HG03469 (cell line): ENCODE results near the gene CCDC137.
"Not testable (repeated sequence)": the region's sequence is repeated elsewhere in the genome, so short reads cannot be mapped to it uniquely, and the experiment has no call there.

ENCODE experiments used
- ATAC-seq: cut with Tn5 transposase; IDR thresholded peaks from one replicate; pipeline ENCODE4 v1.9.1; 2021; ENCODE audit warnings: mild to moderate bottlenecking, moderate library complexity, moderate number of reproducible peaks; ENCODE audit not compliant: unreplicated experiment

Gene CCDC137

DNA sequence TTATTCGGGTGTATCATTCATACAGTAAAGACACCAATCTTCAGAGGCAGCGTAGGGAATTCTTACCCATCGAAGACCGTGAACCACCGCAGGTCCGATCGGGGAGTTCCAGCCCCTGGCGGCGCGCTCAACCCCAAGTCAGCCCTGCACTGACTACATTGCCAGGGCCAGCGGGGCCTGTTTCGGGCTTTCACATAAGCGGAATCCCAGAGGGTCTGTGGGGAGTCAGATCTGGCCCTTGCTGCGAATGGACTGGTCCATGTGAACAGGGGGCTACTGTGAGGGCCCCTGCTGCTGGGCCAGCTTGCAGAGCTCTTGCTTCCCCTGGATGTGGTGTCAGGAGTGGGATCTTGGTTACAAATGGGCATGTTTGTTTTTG, 17.8 kb upstream of the CCDC137 start:
- ATAC-seq = no peak

DNA sequence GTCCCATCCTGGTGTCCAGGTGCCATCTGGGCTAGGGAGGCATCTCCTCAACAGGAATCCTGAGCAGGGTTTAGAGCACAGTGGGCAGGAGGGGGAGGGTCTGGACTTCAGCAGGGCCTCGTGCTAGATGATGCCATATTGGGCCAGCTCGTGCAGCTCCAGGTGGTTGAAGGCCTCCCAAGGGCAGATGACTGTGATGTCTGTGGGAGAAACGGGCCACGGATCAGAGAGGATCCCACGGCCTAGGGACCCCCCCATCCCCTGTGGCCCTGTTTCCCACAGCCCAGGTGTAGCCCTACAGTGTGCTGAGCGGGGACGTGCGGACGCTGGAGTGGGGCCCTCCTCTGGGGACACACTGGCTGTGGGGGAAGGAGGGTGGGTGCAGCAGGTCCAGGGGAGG, 15.6 kb upstream of the CCDC137 start:
- ATAC-seq = no peak

DNA sequence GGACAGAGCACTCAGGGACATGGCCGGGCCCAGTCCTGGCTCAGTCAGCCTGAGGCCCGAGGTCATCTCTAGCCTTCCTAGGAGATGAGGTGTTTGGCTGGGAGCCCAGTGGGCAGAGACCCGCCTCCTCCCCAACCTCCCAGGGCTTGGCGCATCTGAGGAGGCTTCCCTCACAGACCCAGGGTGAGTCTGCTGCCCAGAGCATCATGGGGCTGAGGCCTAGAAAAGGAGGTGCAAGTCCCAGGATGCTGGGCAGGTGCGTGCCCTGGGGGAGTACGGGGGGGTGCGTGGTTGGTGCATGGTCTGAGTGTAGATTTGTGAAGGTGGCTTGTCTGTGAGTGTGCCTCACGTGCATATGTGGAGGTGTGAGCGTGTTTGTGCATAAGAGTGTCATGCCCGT, 14.8 kb upstream of the CCDC137 start:
- no peak for ATAC-seq

DNA sequence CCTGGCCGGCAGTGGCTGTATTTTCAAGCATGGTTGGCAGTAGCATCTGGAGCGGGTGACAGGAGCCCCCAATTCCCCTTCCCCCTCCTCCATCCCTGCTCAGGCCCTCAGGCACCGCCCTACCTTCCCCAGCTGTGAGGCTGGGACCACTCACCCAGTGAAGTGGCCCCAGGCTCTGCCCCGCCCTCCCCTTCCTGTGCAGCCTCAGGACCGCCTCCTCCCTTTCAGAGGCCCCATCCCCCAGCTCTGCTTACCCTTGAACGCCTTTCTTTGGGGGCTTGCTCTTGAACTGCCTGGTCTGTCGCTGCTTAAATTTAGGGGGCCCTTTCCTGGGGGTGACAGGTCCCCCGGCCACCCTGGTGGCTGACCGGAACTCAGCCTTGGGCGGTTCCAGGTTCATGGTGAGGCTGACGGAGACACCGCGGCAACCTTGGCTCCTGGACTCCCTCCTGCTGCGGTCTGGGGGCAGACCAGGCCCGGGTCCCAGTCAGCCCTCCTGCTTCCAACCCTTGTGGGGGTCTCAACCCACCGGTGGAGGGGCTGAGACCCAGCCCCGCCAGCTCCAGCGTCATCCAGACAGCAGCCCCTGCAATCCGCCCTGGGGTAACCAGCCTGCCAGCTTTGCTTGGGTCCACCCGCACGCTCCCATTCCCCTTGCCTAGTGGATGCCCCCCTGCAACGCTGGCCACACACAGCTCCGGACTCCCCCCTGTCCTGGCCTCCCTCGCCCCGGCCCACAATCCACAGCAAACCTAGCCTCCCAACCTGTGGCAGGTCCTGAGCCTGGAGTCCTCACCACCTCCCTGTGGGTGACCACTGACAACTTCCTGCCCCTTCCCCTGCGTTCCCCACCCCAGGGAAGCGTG, 13.4 kb upstream of the CCDC137 start:
- no peak for ATAC-seq

DNA sequence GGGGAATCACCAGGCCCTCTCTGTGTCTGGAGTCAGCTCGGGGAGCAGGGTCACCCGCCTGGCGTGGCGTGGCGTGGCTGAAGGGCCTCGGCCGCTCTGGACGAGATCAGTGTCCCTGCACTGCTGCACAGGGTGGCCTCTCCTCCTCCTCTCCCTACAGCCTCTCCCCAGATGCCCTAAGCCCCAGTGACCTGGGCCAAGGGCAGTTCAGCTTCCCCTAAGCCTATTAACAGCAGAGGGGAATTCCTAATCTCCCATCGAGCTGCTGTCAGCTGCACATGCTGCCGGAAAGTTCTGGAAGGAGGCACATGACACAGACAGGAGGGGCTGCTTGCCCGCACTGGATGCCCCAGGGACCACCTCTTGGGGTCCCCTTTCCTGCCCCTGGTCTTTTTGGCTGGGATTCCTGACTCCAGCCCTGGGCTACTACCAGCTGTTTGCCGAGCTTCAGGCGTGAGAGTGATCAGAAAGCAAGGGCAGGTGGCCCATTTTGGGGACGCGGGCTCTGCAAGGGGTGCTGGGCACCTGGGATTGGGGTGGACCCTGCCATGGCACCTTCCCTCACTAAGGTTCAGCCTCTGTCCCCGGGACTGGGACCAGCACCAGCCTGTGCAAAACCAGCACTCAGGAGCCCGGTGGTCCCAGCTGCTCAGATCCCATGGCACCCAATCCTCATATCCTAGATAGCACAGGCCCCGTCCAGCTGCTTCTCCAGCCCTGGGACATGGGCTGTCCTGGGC, 11.0 kb upstream of the CCDC137 start:
- ATAC-seq = no peak

DNA sequence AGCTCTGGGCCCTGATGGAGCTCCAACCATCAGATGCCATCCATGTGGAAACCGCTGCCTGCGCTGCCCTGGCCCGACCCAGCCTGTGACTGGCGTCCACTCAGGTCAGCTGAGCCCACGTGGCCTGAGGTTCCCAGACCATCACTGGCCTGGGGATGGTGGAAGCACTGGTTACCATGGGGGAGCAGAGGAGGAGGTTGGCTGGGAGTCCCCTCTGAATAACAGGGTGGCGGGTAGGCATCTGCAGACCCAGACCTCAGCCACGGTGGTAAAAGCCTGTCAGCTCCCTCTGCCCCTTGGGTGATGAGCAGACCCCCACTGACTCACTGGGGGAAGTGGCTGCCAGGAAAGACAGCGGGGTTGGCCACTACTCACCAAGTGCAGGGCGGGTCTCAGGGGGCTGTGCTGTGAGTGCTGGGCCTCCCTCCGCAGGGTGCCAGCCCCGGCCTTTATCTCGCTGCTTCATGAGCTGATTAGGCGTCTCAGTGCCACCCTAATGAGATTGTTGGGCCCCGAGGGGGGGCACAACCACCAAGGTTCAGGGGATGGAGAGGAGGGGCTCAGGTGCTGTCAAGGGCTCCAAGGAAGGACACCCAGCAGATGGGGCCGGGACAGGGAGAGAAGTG, 10.3 kb upstream of the CCDC137 start, which contains the start of gene PDE6G:
Gene PDE6G (minus strand): TSS at position 425 of the 626 bp plus-strand sequence. CDS start 3,237 bp downstream, outside the sequence.
- ATAC-seq = no peak

DNA sequence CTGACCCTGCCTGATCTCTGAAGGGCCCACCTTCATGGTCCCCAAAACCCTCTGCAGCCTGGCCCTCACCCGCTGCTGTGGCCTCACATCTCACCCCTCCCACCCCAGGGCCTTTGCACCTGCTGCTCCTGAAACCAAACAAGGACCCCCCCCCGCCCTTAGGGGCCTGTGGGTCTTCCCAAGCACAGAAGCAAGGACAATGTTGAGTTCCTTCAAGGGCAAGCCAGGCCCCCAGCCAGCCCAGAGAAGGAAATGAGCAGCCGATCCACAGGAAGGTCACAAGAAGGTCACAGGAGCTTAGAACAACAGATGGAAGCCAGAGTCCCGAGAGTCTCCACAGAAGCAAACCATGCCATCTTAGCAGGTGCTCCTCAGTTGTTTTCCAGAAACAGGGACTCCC, 9.7 kb upstream of the CCDC137 start:
- ATAC-seq = no peak

DNA sequence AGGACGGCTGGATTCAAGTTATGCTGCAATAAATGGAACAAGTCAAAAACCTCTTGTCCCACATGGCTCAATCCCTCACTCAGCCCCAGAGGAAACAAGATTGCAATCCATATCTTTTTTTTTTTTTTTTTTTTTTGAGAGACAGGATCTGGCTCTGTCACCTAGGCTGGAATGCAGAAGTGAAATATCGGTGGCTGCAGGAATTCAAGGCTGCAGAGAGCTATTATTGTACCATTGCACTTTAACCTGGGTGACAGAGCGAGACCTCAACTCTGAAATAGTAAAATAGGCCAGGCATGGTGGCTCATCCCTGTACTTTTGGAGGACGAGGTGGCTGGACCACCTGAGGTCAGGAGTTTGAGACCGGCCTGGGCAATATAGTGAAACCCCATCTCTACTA, 7.5 kb upstream of the CCDC137 start:
- ATAC-seq = no peak

DNA sequence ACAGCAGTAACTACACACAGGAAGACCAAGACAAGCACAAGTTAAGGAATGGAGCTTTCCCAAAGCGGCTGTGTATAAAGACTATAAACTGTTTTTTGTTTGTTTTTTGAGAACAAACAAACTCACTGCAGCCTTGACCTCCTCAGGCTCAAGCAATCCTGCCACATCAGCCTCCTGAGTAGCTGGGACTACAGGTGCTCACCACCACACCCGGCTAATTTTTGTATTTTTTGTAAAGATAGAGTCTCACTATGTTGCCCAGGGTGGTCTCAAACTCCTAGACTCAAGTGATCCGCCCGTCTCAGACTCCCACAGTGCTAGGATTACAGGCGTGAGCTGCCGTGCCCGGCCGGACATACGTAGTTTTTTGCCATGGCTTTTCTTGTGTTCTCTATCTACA, 6.1 kb upstream of the CCDC137 start:
- no peak for ATAC-seq

DNA sequence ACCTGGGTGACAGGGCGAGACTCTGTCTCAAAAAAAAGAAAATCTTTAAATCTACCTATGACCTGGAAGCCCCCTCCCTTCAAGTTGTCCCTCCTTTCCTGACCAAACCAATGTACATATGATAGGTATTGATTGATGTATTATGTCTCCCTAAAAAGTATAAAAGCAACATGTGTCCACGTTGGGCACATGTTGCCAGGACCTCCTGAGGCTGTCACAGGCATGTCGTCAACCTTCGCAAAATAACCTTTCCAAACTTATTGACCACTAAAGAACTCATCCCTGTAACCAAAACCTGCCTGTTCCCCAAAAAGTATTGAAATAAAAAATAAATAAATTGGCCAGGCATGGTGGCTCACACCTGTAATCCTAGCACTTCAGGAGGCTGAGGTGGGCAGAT, 4.5 kb upstream of the CCDC137 start:
- ATAC-seq = no peak

DNA sequence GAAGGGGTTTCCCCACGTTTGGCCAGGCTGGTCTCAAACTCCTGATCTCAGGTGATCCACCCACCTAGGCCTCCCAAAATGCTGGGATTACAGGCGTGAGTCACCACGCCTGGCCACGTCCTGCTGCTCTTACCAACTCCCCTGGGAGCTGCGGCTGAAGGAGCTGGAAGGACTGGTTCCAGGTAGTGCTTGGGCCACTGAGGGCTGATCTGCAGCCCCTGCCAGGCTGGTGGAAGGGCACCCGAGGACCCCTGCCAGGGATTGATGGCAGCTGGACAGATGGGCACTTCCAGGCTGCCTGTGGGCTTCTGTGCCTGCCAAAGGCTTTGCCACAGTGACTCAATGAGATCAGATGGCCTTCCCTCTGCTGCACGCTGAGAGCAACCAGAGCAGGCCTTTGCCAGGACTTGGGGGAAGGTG, 2.5 kb upstream of the CCDC137 start:
- no peak for ATAC-seq

DNA sequence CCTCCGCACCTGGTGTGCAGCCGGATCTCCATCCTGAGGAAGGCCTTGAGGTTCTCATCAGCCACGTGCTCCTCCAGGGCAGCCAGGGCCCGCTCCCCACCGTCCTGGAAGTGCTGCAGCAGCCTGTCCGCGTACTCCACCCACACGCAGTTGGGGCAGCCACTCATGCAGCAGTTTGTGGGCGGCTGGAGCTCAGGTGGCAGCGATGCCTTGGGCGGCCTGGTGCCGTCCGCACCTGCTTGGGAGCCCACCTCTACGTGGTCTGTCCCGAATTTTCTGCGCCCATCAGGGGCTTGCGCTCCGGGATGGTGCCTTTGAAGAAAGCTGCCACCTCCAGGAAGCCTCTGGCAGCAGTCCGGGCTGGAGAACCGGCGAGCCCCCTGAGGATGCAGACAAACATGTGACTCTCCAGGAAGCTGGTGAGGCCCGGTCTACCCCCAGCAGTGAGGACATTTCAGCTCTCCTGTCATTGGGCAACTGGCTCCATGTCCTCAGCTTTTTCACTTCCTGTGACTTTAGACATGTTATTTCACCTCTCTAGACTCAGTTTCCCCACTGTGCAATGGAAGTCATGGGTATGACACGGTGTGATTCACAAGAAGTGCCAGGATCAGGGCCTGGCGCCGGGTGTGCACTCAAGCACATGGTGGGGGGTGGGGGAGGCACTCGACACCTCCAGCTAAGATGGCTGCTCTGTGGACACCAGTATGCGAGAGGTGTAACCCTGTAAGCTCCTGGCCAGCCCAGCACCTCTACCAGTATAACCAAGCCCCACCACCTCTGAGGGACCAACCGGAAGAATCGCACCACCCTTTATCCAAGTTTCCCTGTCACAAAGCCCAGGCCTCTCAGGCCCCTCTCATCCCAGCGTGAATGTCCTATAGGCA, 1.1 kb upstream of the CCDC137 start:
- ATAC-seq = no peak

DNA sequence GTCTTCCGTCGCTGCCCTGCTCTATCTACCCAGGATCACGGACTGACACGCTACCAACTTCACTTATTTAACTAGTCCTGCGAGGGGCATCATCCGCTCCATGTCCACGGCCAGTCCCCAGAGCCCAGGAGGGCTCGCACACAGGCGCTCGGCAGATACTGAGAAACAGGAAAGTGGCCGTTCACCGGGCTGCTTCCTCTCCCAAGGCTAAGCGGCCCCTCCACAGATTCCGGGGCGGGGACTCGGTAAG, 520 bp upstream of the CCDC137 start:
- ATAC-seq = no peak

DNA sequence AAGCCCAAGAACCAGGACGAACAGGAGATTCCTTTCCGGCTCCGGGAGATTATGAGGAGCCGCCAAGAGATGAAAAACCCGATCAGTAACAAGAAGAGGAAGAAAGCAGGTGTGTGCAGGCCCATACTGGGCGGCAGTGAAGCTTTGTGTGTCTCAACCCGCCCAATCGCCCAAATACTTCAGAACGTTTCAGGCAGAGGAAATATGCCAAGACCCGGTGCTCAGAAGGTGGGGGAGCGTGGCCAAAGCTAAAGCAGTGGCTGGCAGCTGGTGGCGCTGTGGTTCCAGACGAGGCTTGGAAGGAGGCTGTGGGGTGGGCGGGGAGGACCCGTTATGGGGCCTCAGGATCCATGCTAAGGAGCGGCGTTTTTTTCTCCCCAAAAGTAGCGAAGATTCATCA, 1.2 kb downstream of the CCDC137 start:
- no peak for ATAC-seq

DNA sequence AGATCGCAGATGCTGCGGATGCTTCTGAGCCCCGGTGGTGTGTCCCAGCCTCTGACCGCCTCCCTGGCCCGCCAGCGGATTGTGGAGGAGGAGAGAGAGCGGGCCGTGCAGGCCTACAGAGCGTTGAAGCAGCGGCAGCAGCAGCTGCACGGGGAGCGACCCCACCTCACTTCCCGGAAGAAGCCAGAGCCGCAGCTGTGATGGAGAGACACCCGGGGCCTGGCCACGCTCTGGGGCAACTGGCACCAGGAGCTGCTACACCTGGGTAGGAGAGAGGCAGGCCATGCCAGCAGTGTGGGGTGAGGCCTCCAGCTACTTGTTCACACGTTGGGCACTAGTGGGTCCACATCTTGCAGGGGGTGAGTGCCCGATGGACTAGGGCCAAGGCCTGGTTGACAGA, 6.0 kb downstream of the CCDC137 start:
- ATAC-seq = no peak

DNA sequence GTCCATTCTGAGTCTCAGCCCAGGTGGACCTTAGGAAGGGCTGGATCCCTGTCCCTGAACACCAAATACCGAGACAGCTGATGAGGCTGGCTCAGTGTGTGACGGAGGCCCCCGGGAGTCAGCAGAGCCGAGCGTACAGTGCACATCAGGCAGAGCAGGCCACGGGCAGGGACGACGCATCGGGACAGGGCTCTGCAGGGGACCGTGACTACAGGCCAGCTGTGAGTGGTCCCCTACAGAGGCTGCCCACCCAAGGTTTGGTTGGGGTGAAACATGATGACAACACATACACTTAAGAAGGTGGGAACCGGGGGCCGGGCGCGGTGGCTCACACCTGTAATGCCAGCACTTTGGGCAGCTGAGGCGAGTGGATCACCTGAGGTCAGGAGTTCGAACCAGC, 6.4 kb downstream of the CCDC137 start:
- ATAC-seq = no peak

DNA sequence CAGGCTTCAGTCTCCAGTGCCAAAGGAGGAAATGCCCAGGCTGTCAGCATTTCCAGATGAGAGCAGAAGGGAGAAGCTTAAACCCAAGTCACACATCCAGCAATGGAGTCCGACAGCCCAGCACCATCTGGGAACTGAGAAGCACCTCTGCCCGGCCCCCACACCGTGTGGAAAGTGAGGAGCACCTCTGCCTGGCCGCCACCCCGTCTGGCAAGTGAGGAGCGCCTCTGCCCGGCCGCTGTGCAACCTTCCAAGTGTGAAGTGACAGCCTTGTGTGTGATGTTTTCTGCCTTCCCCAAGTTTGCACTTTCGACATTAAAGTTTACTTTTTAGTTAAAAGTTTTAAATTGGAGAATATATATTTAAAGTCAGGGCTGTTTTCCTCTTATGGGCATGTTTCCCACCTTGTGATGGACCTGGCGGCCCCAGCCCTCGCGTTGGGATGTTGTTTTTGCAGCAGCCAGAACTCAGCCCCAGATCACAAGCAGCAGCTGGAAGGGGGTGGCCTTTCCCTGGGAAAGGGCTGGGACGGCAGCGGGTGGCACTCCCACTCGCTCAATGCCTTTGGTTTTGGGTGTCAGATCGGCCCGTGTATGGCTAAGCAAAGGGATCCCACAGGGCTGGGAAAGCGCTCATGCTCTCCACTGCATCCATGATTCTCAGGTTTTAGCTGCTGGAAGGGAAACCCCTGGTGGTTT, 7.2 kb downstream of the CCDC137 start:
- no peak for ATAC-seq

DNA sequence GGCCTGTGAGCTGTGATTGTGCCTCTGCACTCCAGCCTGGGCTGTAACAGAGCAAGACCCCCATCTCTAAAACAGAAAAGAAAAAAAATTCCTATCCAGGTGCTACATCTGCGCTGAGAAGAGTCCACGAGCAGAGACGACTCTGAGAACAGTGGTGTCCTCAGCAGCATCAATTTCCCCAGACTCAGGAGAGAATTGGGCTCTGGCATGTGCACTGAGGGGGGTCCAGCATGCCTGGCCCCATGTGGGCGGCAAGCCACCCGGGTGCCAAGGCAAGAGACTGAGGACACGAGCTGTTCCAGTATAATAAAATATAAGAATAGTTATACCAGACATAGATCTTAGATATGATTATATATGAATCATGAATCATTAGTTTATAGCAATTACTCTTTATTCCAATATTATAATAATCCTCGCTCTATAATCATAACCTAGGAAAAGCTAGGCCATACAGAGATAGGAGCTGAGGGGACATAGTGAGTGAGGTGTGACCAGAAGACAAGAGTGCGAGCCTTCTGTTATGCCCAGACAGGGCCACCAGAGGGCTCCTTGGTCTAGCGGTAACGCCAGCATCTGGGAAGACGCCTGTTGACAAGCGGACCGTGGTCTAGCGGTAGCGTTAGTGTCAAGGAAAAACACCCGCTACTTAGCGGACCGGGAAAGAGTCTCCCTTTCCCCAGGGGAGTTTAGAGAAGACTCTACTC, 9.1 kb downstream of the CCDC137 start:
- ATAC-seq = not testable (repeated sequence)

DNA sequence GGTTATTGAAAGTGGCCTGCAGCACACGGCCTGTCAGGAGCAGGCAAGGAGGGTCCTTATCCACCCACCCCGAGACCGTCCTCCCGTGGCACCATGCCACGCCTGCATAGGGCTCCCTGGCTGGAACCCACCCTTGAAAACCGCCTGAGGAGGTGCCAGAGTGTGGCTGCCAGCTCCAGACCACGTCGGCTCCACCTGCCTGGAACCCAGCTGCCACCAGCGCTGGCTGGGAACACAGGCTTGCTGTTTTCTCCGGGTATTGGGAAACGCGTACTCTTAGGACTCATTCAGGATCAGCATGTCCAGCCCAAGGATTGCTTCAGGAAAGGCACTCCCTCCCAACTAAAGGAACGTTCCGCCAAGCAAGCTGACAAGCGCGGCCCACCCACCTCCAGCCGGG, 10.4 kb downstream of the CCDC137 start:
- ATAC-seq = no peak

DNA sequence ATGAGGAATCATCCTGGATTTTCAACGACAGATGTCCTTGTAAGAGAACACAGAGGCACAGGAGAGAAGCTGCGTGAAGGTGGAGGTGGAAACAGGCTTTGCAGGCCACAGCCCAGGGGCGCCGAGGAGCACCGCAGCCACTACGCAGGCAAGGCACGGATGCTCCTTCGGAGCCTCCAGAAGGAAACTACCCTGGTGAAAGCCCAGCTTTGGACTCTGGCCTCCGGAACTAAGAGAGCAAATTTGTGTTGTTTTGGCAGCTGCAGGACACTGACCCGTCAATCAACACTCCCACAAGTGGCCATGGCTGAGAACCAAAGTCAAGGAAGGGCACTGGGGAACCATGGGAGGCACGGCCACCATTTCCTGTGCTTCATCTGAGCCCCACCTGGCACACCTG, 13.6 kb downstream of the CCDC137 start:
- no peak for ATAC-seq
